K562 (cell line): Measurements from ENCODE around the gene PAFAH1B1. TPM values are rescaled to one million over a fixed set of nuclear protein-coding genes. Genes with fewer than 3 reads are reported as not detected.
A peak's percentile ranks its signal among the peaks of the same experiment; 100 is the strongest.

Experiments used
- ATAC-seq: fragments of 200-7000 bp; cut with Tn5 transposase; 3 replicates; pipeline ENCODE4 v1.9.1; 2020; ENCODE audit warnings: moderate library complexity
- BruUV-seq: library from RNA; stranded (reverse); fragments of 400-500 nt; replicated peaks from 2 replicates; lab custom pipeline; 2021; lab: Mats Ljungman, UMichigan
- CTCF ChIA-PET: fragments of 300-600 bp; formaldehyde crosslinking; extraction: SDS; loops from one replicate; lab custom pipeline; 2021; ENCODE audit warnings: low intra/inter-chr PET ratio; lab: Yijun Ruan, JAX
- POLR2A ChIA-PET: fragments of 300-600, 350-650 bp; sonication (Branson Sonifier 250); formaldehyde crosslinking; extraction: SDS; loops from one replicate; lab custom pipeline; 2021; ENCODE audit warnings: antibody characterized with exemption, inconsistent platforms; lab: Yijun Ruan, JAX
- DNase-seq, 4 experiments: peaks; one replicate each; pipeline versions ENCODE4 v3.0.0 to v3.0.0-alpha.2; 2011 to 2018; ENCODE audit warnings: low spot score in 3 of 4, mixed read lengths in 3 of 4; ENCODE audit errors: extremely low read depth in 1 of 4
- FAIRE-seq: peaks from 2 replicates; lab custom pipeline; 2011; peaks lifted over from hg19 to GRCh38; lab: Jason Lieb, UNC
- H2AFZ ChIP-seq: 2 replicates; pipeline ENCODE4 v1.6.0; 2011; ENCODE audit warnings: low read depth, low read length, control low read depth, inconsistent platforms
- H3K27ac ChIP-seq: fragments of 200-600 bp; 3 replicates; pipeline ENCODE4 v1.8.0; 2011; ENCODE audit warnings: low read depth, mild to moderate bottlenecking, control low read depth, inconsistent platforms, low read length, moderate library complexity, mixed read lengths; ENCODE audit errors: extremely low read depth
- H3K27me3 ChIP-seq, 2 experiments: fragments of 300-600 bp in 1 of 2; 2 replicates in 1 of 2; 3 replicates in 1 of 2; pipeline versions ENCODE4 v1.6.0 to v1.8.0; 2011; ENCODE audit warnings: inconsistent platforms in 2 of 2, low read length in 2 of 2, mild to moderate bottlenecking in 1 of 2, mixed read lengths in 1 of 2, moderate library complexity in 1 of 2; ENCODE audit not compliant: control insufficient read depth in 2 of 2, insufficient read depth in 2 of 2
- H3K36me3 ChIP-seq: fragments of 300-600 bp; 3 replicates; pipeline ENCODE4 v1.8.0; 2011; ENCODE audit warnings: mild to moderate bottlenecking, low read length, inconsistent platforms; ENCODE audit not compliant: control insufficient read depth, insufficient read depth
- H3K4me1 ChIP-seq, 2 experiments: fragments of 200-600 bp in 1 of 2; replicated peaks in 1 of 2; 2 replicates in 1 of 2; 3 replicates in 1 of 2; pipeline versions ENCODE4 v1.5.1 to v1.8.0; 2011; ENCODE audit warnings: inconsistent platforms in 2 of 2, low read length in 2 of 2, mild to moderate bottlenecking in 1 of 2, mixed read lengths in 1 of 2, moderate library complexity in 1 of 2; ENCODE audit not compliant: control insufficient read depth in 2 of 2, insufficient read depth in 2 of 2
- H3K4me2 ChIP-seq: 2 replicates; pipeline ENCODE4 v1.6.1; 2011; ENCODE audit warnings: low read length, control low read depth, inconsistent platforms, mixed read lengths; ENCODE audit not compliant: insufficient read depth
- H3K4me3 ChIP-seq: fragments of 200-600 bp; sonication (generic), shearing (Covaris generic); 2 replicates; pipeline ENCODE4 v1.5.1; 2016; ENCODE audit warnings: control low read depth, inconsistent platforms
- H3K79me2 ChIP-seq: fragments of 200-600 bp; 3 replicates; pipeline ENCODE4 v1.8.0; 2011; ENCODE audit warnings: low read length, inconsistent platforms; ENCODE audit not compliant: control insufficient read depth, insufficient read depth
- H3K9ac ChIP-seq, 2 experiments: 2 replicates each; pipeline versions ENCODE4 v1.6.0 to v1.6.1; 2011; ENCODE audit warnings: low read depth in 2 of 2, low read length in 2 of 2, control low read depth in 1 of 2, inconsistent platforms in 1 of 2, mild to moderate bottlenecking in 1 of 2, mixed read lengths in 1 of 2; ENCODE audit not compliant: insufficient read depth in 1 of 2
- H3K9me1 ChIP-seq: one replicate; pipeline ENCODE4 v1.6.0; 2011; ENCODE audit warnings: inconsistent platforms, mild to moderate bottlenecking, low read length, moderate library complexity; ENCODE audit not compliant: control insufficient read depth, insufficient read depth
- H3K9me3 ChIP-seq: replicated peaks from 2 replicates; pipeline ENCODE4 v1.5.1; 2011; ENCODE audit warnings: low read depth, low read length, inconsistent platforms; ENCODE audit not compliant: control insufficient read depth, insufficient read depth
- H4K20me1 ChIP-seq: replicated peaks from 2 replicates; pipeline ENCODE4 v1.6.1; 2011; ENCODE audit warnings: low read length, inconsistent platforms, mixed read lengths; ENCODE audit not compliant: control insufficient read depth, insufficient read depth
- ATF6 ChIP-seq: sonication (generic); formaldehyde crosslinking; IDR thresholded peaks from 2 replicates; pipeline ENCODE4 v1.4.0; 2020; ENCODE audit warnings: mild to moderate bottlenecking, missing genetic modification reagents
- HDAC1 ChIP-seq, 2 experiments: fragments of 450-650 bp; IDR thresholded peaks; 2 replicates each; pipeline ENCODE4 v1.6.1; 2016 to 2017; ENCODE audit warnings: inconsistent platforms in 1 of 2, mild to moderate bottlenecking in 1 of 2, moderate library complexity in 1 of 2
- POLR2A ChIP-seq: fragments of 450-650 bp; conservative IDR thresholded peaks from 2 replicates; pipeline ENCODE4 v1.6.1; 2016
- POLR2G ChIP-seq: fragments of 200-400 bp; formaldehyde crosslinking; IDR thresholded peaks from 2 replicates; pipeline ENCODE4 v1.6.1; 2017; ENCODE audit warnings: low read depth, mild to moderate bottlenecking, antibody characterized with exemption, low read length, moderate library complexity
- RBM22 ChIP-seq: fragments of 200-400 bp; formaldehyde crosslinking; IDR thresholded peaks from 2 replicates; pipeline ENCODE4 v1.6.1; 2018; ENCODE audit warnings: low read length, low read depth; ENCODE audit not compliant: poor library complexity, severe bottlenecking
- WGBS: fragments of 100-300 bp; shearing (Covaris generic); methylation state at CpG from one replicate; pipeline ENCODE4 v1.1.6; 2016; ENCODE audit warnings: low coverage, mixed read lengths; ENCODE audit not compliant: insufficient coverage; ENCODE audit errors: missing lambda C conversion rate; 5-methylcytosine and 5-hydroxymethylcytosine counted together
- in situ Hi-C: fragments of 300-500 bp; cut with MboI; formaldehyde crosslinking; loops from 4 replicates; pipeline ENCODE4 v1.15.0; 2018; ENCODE audit warnings: inconsistent platforms, mixed read lengths
- intact Hi-C: fragments of 100-400 bp; cut with micrococcal nuclease; formaldehyde crosslinking; loops from 2 replicates; pipeline ENCODE4 v1.14.2; 2022
- polyA plus RNA-seq, 8 experiments: library from polyadenylated mRNA; depleted of rRNA in 4 of 8; stranded (reverse) in 5 of 8; unstranded in 3 of 8; fragments of >200 nt; fragmentation: Nextera tagmentation in 2 of 8; fragmentation: Illumina TruSeq in 1 of 8; extraction: Ambion mirVana in 2 of 8; extraction: Trizol in 1 of 8; gene quantifications; 2 replicates each; pipeline versions ENCODE4 v1.2.1 to v1.2.3, GENCODE V29; 2011 to 2014; ENCODE audit warnings: inconsistent platforms in 1 of 8, missing spikeins in 1 of 8
- total RNA-seq, 7 experiments: library from RNA; depleted of rRNA in 6 of 7; stranded (reverse); fragments of >200 nt in 6 of 7; fragmentation: Illumina TruSeq in 2 of 7; extraction: Trizol in 2 of 7; gene quantifications; 2 replicates each; pipeline versions ENCODE4 v1.2.1 to v1.2.3, GENCODE V29; 2011 to 2021; ENCODE audit warnings: low replicate concordance in 1 of 7

Gene PAFAH1B1
- total and polyA plus RNA-seq, 9 of the 15 experiments (the other 6 are each of a cell fraction or from before 2014, with no cell fraction given) = 23.3 to 66.4 (median 40.2) TPM

GRCh38 chr17:2684549-2684948 is 91.1 kb downstream of the PAFAH1B1 start:
- WGBS = 92% methylated on average over 17 of the region's 18 CpGs
- ChIA-PET POLR2A (interaction anchor here (1.0 kb wide), 1 partner anchor 15 kb away, joined by 4 read pairs; no protein-coding TSS in a partner anchor), CTCF (no interaction called here)
- Histone ChIP-seq H3K9ac (no peak overlapping the region), H3K27me3 (no peaks in the 10 kb centered on the region), H3K9me3 (no peaks in the 10 kb centered on the region), H3K4me3 (no peak overlapping the region), H3K36me3 (peaks cover 51% of the 10 kb centered on the region; the same call in 2 of the 3 replicates), H3K27ac (no peak overlapping the region), H2AFZ (no peak overlapping the region), H3K4me1 (peaks cover 0 to 14% of the 10 kb centered on the region in 2 experiments; a peak in 2 of 5 replicates), H3K9me1 (no peaks in the 10 kb centered on the region), H3K79me2 (no peaks in the 10 kb centered on the region), H3K4me2 (no peak overlapping the region), H4K20me1 (0 out of 2 replicates have a peak, but pooled peaks cover 3% of the 10 kb centered on the region)
- in situ Hi-C loops (no loop called here), intact Hi-C loops (no loop called here)
- no TSS peak for BruUV-seq
- TF ChIP-seq HDAC1 (IDR thresholded peaks at IDR 0.05) = no peak
- 0 out of 2 replicates have a peak, but pooled peaks have one; percentile 21 for TF ChIP-seq POLR2A
- DNase-seq (no peak), ATAC-seq (no peak), FAIRE-seq (no peak)

DNA sequence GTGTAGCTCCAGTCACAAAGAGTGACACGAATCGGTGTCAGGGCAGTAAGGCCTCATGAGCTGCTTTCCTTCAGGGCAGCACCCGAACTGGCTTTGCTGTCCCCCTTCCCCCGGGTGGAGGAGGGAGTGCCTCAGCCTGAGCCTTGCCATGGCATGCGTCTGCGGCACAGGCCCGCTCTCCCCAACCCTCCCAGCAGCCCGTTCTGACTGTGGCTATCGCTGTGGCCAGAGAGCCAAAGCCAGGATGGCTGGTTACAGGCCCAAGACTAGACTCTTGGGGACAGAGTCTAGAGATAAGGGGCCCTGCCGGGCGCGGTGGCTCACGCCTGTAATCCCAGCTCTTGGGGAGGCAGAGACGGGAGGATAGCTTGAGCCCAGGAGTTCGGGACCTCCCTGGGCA is 92.2 kb downstream of the PAFAH1B1 start:
- H3K27ac ChIP-seq = no peak overlapping the region
- ChIA-PET CTCF (interaction anchor here (0.6 kb wide), 1 partner anchor 193 kb away, joined by 3 read pairs; no protein-coding TSS in a partner anchor), POLR2A (interaction anchor here (0.6 to 1.5 kb wide), 5 partner anchors 8 to 339 kb away, joined by 3 to 7 read pairs (median 4); no protein-coding TSS in a partner anchor)
- H3K4me1 ChIP-seq = peaks cover 0 to 24% of the 10 kb centered on the region in 2 experiments; a peak in 2 of 5 replicates
- H3K9me1 ChIP-seq = no peaks in the 10 kb centered on the region
- ATAC-seq (peak; percentile 61), FAIRE-seq (no peak), DNase-seq (peak in 1 of 4 experiments; percentile 1)
- intact Hi-C loops (no loop called here), in situ Hi-C loops (no loop called here)
- no peaks in the 10 kb centered on the region for H3K9me3 ChIP-seq
- no peak overlapping the region for H3K4me3 ChIP-seq
- H3K27me3 ChIP-seq = no peaks in the 10 kb centered on the region
- peak overlapping the region in 1 of 2 experiments; percentile 7; a peak in 1 of 4 replicates for H3K9ac ChIP-seq
- no TSS peak for BruUV-seq
- no peak overlapping the region for H3K4me2 ChIP-seq
- H3K36me3 ChIP-seq = peaks cover 47% of the 10 kb centered on the region; the same call in 2 of the 3 replicates
- H3K79me2 ChIP-seq = no peaks in the 10 kb centered on the region
- TF ChIP-seq POLR2G (peak; percentile 64), RBM22 (peak; percentile 42), ATF6 (CRISPR knock-in tag) (no peak)
- 0 out of 2 replicates have a peak, but pooled peaks cover 3% of the 10 kb centered on the region for H4K20me1 ChIP-seq
- no peak overlapping the region for H2AFZ ChIP-seq
- WGBS = 86% methylated on average over 3 of the region's 15 CpGs
